ENCODE data around the gene CD19. TPM values are rescaled to one million over a fixed set of nuclear protein-coding genes. Genes with fewer than 3 reads are reported as not detected.

The CD19 gene
- total and polyA plus RNA-seq, 2 donors (not counting 1 experiment from before 2014, with no cell fraction given) = under 0.01 to 0.05 TPM

- TF ChIP-seq, protein P1, sequence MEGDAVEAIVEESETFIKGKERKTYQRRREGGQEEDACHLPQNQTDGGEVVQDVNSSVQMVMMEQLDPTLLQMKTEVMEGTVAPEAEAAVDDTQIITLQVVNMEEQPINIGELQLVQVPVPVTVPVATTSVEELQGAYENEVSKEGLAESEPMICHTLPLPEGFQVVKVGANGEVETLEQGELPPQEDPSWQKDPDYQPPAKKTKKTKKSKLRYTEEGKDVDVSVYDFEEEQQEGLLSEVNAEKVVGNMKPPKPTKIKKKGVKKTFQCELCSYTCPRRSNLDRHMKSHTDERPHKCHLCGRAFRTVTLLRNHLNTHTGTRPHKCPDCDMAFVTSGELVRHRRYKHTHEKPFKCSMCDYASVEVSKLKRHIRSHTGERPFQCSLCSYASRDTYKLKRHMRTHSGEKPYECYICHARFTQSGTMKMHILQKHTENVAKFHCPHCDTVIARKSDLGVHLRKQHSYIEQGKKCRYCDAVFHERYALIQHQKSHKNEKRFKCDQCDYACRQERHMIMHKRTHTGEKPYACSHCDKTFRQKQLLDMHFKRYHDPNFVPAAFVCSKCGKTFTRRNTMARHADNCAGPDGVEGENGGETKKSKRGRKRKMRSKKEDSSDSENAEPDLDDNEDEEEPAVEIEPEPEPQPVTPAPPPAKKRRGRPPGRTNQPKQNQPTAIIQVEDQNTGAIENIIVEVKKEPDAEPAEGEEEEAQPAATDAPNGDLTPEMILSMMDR (conservative IDR thresholded peaks at IDR 0.05 in 1 of 2, IDR thresholded peaks at IDR 0.05 in 1 of 2; ENCODE audit: low read depth in 1 of 2, low read length in 2 of 2) = no peak
- TF ChIP-seq EZH2 (IDR thresholded peaks at IDR 0.05; ENCODE audit: low read length, missing control alignments) = no peak
- Histone ChIP-seq H3K4me1 (ENCODE audit: control insufficient read depth, extremely low read depth, insufficient read depth, low read length) (no peaks in the 10 kb centered on the region), H3K79me2 (ENCODE audit: control insufficient read depth, insufficient read depth, low read length) (no peaks in the 10 kb centered on the region), H3K27ac (ENCODE audit: insufficient read depth, low read length) (no peak overlapping the region), H3K36me3 (ENCODE audit: control insufficient read depth, insufficient read depth, low read length) (peaks cover 9% of the 10 kb centered on the region), H3K4me3 (replicated peaks in 1 of 4; ENCODE audit: control extremely low read depth in 1 of 4, insufficient read depth in 1 of 4, low read depth in 3 of 4, low read length in 4 of 4) (no peak overlapping the region), H3K27me3 (ENCODE audit: control insufficient read depth, insufficient read depth, low read length) (no peaks in the 10 kb centered on the region), H2AFZ (ENCODE audit: low read length) (no peak overlapping the region), H3K9ac (ENCODE audit: insufficient read depth, low read length) (no peak overlapping the region), H3K4me2 (ENCODE audit: extremely low read depth, insufficient read depth, low read length) (no peak overlapping the region), H3K9me3 (ENCODE audit: control insufficient read depth, insufficient read depth, low read depth, low read length) (no peaks in the 10 kb centered on the region), H4K20me1 (ENCODE audit: control insufficient read depth, extremely low read depth, insufficient read depth, low read length) (no peaks in the 10 kb centered on the region)
- DNase-seq (ENCODE audit: low read depth in 2 of 2) = no peak
Observed at GRCh38 chr16:28910086-28911031, 21.4 kb upstream of the CD19 start.

- H3K4me2 ChIP-seq (ENCODE audit: extremely low read depth, insufficient read depth, low read length) = no peak overlapping the region
- H3K79me2 ChIP-seq (ENCODE audit: control insufficient read depth, insufficient read depth, low read length) = no peaks in the 10 kb centered on the region
- no peaks in the 10 kb centered on the region for H4K20me1 ChIP-seq (ENCODE audit: control insufficient read depth, extremely low read depth, insufficient read depth, low read length)
- H3K27ac ChIP-seq (ENCODE audit: insufficient read depth, low read length) = no peak overlapping the region
- no peak for DNase-seq (ENCODE audit: low read depth in 2 of 2)
- no peak overlapping the region for H3K4me3 ChIP-seq (replicated peaks in 1 of 4; ENCODE audit: control extremely low read depth in 1 of 4, insufficient read depth in 1 of 4, low read depth in 3 of 4, low read length in 4 of 4)
- TF ChIP-seq EZH2 (IDR thresholded peaks at IDR 0.05; ENCODE audit: low read length, missing control alignments) = no peak
- TF ChIP-seq, protein P1 (conservative IDR thresholded peaks at IDR 0.05 in 1 of 2, IDR thresholded peaks at IDR 0.05 in 1 of 2; ENCODE audit: low read depth in 1 of 2, low read length in 2 of 2) = no peak
- no peak overlapping the region for H3K9ac ChIP-seq (ENCODE audit: insufficient read depth, low read length)
- no peak overlapping the region for H2AFZ ChIP-seq (ENCODE audit: low read length)
- no peaks in the 10 kb centered on the region for H3K9me3 ChIP-seq (ENCODE audit: control insufficient read depth, insufficient read depth, low read depth, low read length)
- no peaks in the 10 kb centered on the region for H3K27me3 ChIP-seq (ENCODE audit: control insufficient read depth, insufficient read depth, low read length)
- H3K36me3 ChIP-seq (ENCODE audit: control insufficient read depth, insufficient read depth, low read length) = peaks cover 8% of the 10 kb centered on the region
- H3K4me1 ChIP-seq (ENCODE audit: control insufficient read depth, extremely low read depth, insufficient read depth, low read length) = no peaks in the 10 kb centered on the region
Observed at GRCh38 chr16:28912558-28912957, 19.2 kb upstream of the CD19 start.

DNA sequence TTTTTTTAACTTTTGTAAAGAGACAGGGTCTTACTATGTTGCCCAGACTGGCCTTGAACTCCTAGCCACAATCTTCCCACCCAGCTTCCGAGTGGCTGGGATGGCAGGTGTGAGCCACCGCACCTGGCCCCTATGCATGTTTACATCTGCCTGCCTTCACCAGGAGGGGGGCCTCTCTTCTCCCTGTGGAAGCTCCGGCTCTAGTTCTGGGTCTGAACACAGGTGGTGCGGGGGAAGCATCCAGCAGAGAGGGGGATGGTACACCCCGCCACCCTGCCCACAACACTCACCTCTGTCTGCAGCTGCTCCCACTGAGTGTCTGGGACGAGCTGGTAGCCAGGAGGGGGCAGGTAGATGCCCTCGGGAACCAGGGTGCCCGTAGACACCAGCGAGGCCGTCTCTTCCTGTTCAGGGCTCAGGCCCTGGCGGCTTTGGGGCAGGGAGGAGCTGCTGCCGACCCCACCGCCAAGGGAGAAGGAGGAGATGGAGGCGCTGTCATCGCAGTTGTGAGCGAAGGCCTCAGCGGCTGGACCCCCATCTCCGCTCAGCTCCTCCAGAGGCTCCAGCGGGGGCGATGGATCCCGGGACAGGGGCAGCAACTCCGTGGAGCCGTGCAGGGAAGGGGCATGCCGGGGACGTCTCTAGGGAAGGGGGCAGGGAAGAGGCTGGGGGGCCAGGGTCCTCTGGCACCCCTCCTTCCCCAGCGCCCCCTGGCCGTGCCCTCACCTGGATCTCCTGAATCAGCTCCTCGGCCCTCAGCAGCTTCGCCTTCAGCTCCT is 17.6 kb upstream of the CD19 start:
- Histone ChIP-seq H3K36me3 (ENCODE audit: control insufficient read depth, insufficient read depth, low read length) (peaks cover 6% of the 10 kb centered on the region), H2AFZ (ENCODE audit: low read length) (no peak overlapping the region), H3K27me3 (ENCODE audit: control insufficient read depth, insufficient read depth, low read length) (no peaks in the 10 kb centered on the region), H3K4me2 (ENCODE audit: extremely low read depth, insufficient read depth, low read length) (no peak overlapping the region), H4K20me1 (ENCODE audit: control insufficient read depth, extremely low read depth, insufficient read depth, low read length) (no peaks in the 10 kb centered on the region), H3K4me3 (replicated peaks in 1 of 4; ENCODE audit: control extremely low read depth in 1 of 4, insufficient read depth in 1 of 4, low read depth in 3 of 4, low read length in 4 of 4) (no peak overlapping the region), H3K27ac (ENCODE audit: insufficient read depth, low read length) (no peak overlapping the region), H3K9ac (ENCODE audit: insufficient read depth, low read length) (no peak overlapping the region), H3K4me1 (ENCODE audit: control insufficient read depth, extremely low read depth, insufficient read depth, low read length) (no peaks in the 10 kb centered on the region), H3K9me3 (ENCODE audit: control insufficient read depth, insufficient read depth, low read depth, low read length) (no peaks in the 10 kb centered on the region), H3K79me2 (ENCODE audit: control insufficient read depth, insufficient read depth, low read length) (no peaks in the 10 kb centered on the region)
- DNase-seq (ENCODE audit: low read depth in 2 of 2) = no peak
- TF ChIP-seq, protein P1 (conservative IDR thresholded peaks at IDR 0.05 in 1 of 2, IDR thresholded peaks at IDR 0.05 in 1 of 2; ENCODE audit: low read depth in 1 of 2, low read length in 2 of 2) = no peak
- TF ChIP-seq EZH2 (IDR thresholded peaks at IDR 0.05; ENCODE audit: low read length, missing control alignments) = no peak
